ENCODE measurements around the gene GCC2.
"Not testable (repeated sequence)": the region's sequence is repeated elsewhere in the genome, so short reads cannot be mapped to it uniquely, and the experiment has no call there.

The GCC2 gene

GRCh38 chr2:108451976-108452375 lies 3.0 kb downstream of the GCC2 start:
- peak overlapping the region; percentile 3 for H3K27ac ChIP-seq
- H3K4me1 ChIP-seq (ENCODE audit: control insufficient read depth in 1 of 2, insufficient read depth in 1 of 2, low read depth in 1 of 2, low read length in 1 of 2), result peaks cover 17 to 19% of the 10 kb centered on the region in 2 experiments
- TF ChIP-seq CTCF (IDR thresholded peaks at IDR 0.05), result no peak
- H3K9me3 ChIP-seq, result no peaks in the 10 kb centered on the region
- H3K27me3 ChIP-seq, result no peaks in the 10 kb centered on the region
- peaks cover 45% of the 10 kb centered on the region for H3K36me3 ChIP-seq
- no peak overlapping the region for H3K4me3 ChIP-seq (ENCODE audit: low read depth in 1 of 2, low read length in 1 of 2)

GRCh38 chr2:108453530-108453929 lies 4.5 kb downstream of the GCC2 start:
- peaks cover 45% of the 10 kb centered on the region for H3K36me3 ChIP-seq
- not testable (repeated sequence) for H3K27ac ChIP-seq; H3K9me3 ChIP-seq; H3K4me3 ChIP-seq (ENCODE audit: low read depth in 1 of 2, low read length in 1 of 2); H3K27me3 ChIP-seq
- peaks cover 12 to 14% of the 10 kb centered on the region in 2 experiments for H3K4me1 ChIP-seq (ENCODE audit: control insufficient read depth in 1 of 2, insufficient read depth in 1 of 2, low read depth in 1 of 2, low read length in 1 of 2)

GRCh38 chr2:108454440-108454839 lies 5.4 kb downstream of the GCC2 start:
- Histone ChIP-seq H3K36me3 (peaks cover 45% of the 10 kb centered on the region), H3K4me1 (ENCODE audit: control insufficient read depth in 1 of 2, insufficient read depth in 1 of 2, low read depth in 1 of 2, low read length in 1 of 2) (peaks cover 9 to 10% of the 10 kb centered on the region in 2 experiments), H3K27me3 (no peaks in the 10 kb centered on the region), H3K4me3 (ENCODE audit: low read depth in 1 of 2, low read length in 1 of 2) (no peak overlapping the region), H3K27ac (no peak overlapping the region), H3K9me3 (no peaks in the 10 kb centered on the region)
- TF ChIP-seq CTCF (IDR thresholded peaks at IDR 0.05), result no peak

- no peak for TF ChIP-seq CTCF (IDR thresholded peaks at IDR 0.05)
- H3K27ac ChIP-seq, result no peak overlapping the region
- H3K36me3 ChIP-seq, result peaks cover 45% of the 10 kb centered on the region
- H3K4me3 ChIP-seq (ENCODE audit: low read depth in 1 of 2, low read length in 1 of 2), result no peak overlapping the region
- no peaks in the 10 kb centered on the region for H3K9me3 ChIP-seq
- no peaks in the 10 kb centered on the region for H3K27me3 ChIP-seq
- H3K4me1 ChIP-seq (ENCODE audit: control insufficient read depth in 1 of 2, insufficient read depth in 1 of 2, low read depth in 1 of 2, low read length in 1 of 2), result no peaks in the 10 kb centered on the region
Observed at GRCh38 chr2:108455571-108455970, 6.6 kb downstream of the GCC2 start.

GRCh38 chr2:108458082-108458481 lies 9.1 kb downstream of the GCC2 start:
- no peak overlapping the region for H3K27ac ChIP-seq
- no peaks in the 10 kb centered on the region for H3K4me1 ChIP-seq (ENCODE audit: control insufficient read depth in 1 of 2, insufficient read depth in 1 of 2, low read depth in 1 of 2, low read length in 1 of 2)
- peaks cover 35% of the 10 kb centered on the region for H3K36me3 ChIP-seq

GRCh38 chr2:108459441-108459840 lies 10.4 kb downstream of the GCC2 start:
- H3K27ac ChIP-seq, result no peak overlapping the region
- no peaks in the 10 kb centered on the region for H3K9me3 ChIP-seq
- H3K4me3 ChIP-seq (ENCODE audit: low read depth in 1 of 2, low read length in 1 of 2), result no peak overlapping the region
- TF ChIP-seq CTCF (IDR thresholded peaks at IDR 0.05), result no peak
- H3K4me1 ChIP-seq (ENCODE audit: control insufficient read depth in 1 of 2, insufficient read depth in 1 of 2, low read depth in 1 of 2, low read length in 1 of 2), result no peaks in the 10 kb centered on the region
- no peaks in the 10 kb centered on the region for H3K27me3 ChIP-seq
- H3K36me3 ChIP-seq, result peaks cover 35% of the 10 kb centered on the region

More at GRCh38 chr2:108458082-108458481, 9.1 kb downstream of the GCC2 start:
- Histone ChIP-seq H3K4me3 (ENCODE audit: low read depth in 1 of 2, low read length in 1 of 2) (no peak overlapping the region), H3K9me3 (no peaks in the 10 kb centered on the region), H3K27me3 (no peaks in the 10 kb centered on the region)
- no peak for TF ChIP-seq CTCF (IDR thresholded peaks at IDR 0.05)

Measured in neutrophil (primary cell).